SK-N-SH (cell line): ENCODE data around the gene SLC27A3. TPM values are rescaled to one million over a fixed set of nuclear protein-coding genes. Genes with fewer than 3 reads are reported as not detected.

Experiments
- CTCF ChIA-PET: fragments of 300-600, 350-600 bp; formaldehyde crosslinking; extraction: SDS; loops from one replicate; lab custom pipeline; 2021; lab: Yijun Ruan, JAX
- POLR2A ChIA-PET: fragments of 350-600 bp; sonication (Branson Sonifier 250); formaldehyde crosslinking; extraction: SDS; loops from one replicate; lab custom pipeline; 2020; ENCODE audit warnings: antibody characterized with exemption, inconsistent platforms; lab: Yijun Ruan, JAX
- DNase-seq: peaks from one replicate; pipeline ENCODE4 v3.0.0; 2012
- H2AFZ ChIP-seq: fragments of 200-600 bp; sonication (generic); 2 replicates; pipeline ENCODE4 v1.8.1; 2016; ENCODE audit warnings: antibody characterized with exemption, mild to moderate bottlenecking, low read depth
- H3F3A ChIP-seq: fragments of 200-600 bp; sonication (generic); replicated peaks from 2 replicates; pipeline ENCODE3; 2016; ENCODE audit warnings: antibody characterized with exemption, mild to moderate bottlenecking; ENCODE audit not compliant: insufficient read depth
- H3K27ac ChIP-seq, 2 experiments: fragments of 200-500 bp in 1 of 2; fragments of 200-600 bp in 1 of 2; sonication (Bioruptor generic) in 1 of 2; sonication (generic), shearing (Covaris generic) in 1 of 2; 2 replicates each; pipeline versions ENCODE4 v1.5.1 to v1.6.1; 2014 to 2016; ENCODE audit warnings: low read depth in 2 of 2, inconsistent platforms in 1 of 2, low read length in 1 of 2, mild to moderate bottlenecking in 1 of 2, mixed read lengths in 1 of 2
- H3K27me3 ChIP-seq: fragments of 200-600 bp; sonication (generic), shearing (Covaris generic); 2 replicates; pipeline ENCODE4 v1.6.1; 2016; ENCODE audit warnings: mixed run types; ENCODE audit not compliant: insufficient read depth
- H3K36me3 ChIP-seq, 2 experiments: fragments of 200-500 bp in 1 of 2; fragments of 200-600 bp in 1 of 2; sonication (Bioruptor generic) in 1 of 2; sonication (generic) in 1 of 2; replicated peaks in 1 of 2; 2 replicates each; pipeline versions ENCODE3 to v1.5.1; 2014 to 2016; ENCODE audit warnings: low read length in 1 of 2, mild to moderate bottlenecking in 1 of 2; ENCODE audit not compliant: insufficient read depth in 2 of 2, control insufficient read depth in 1 of 2
- H3K4me1 ChIP-seq, 2 experiments: fragments of 200-500 bp in 1 of 2; fragments of 200-600 bp in 1 of 2; sonication (Bioruptor generic) in 1 of 2; sonication (generic), shearing (Covaris generic) in 1 of 2; 2 replicates each; pipeline versions ENCODE4 v1.5.1 to v1.6.1; 2014 to 2016; ENCODE audit warnings: low read depth in 1 of 2, low read length in 1 of 2, mixed run types in 1 of 2; ENCODE audit not compliant: insufficient read depth in 2 of 2, control insufficient read depth in 1 of 2
- H3K4me2 ChIP-seq: fragments of 200-600 bp; sonication (generic), shearing (Covaris generic); 2 replicates; pipeline ENCODE4 v1.6.1; 2017; ENCODE audit warnings: mixed run types
- H3K4me3 ChIP-seq, 2 experiments: fragments of 200-500 bp in 1 of 2; fragments of 200-600 bp in 1 of 2; sonication (Bioruptor generic) in 1 of 2; sonication (generic), shearing (Covaris generic) in 1 of 2; 2 replicates each; pipeline versions ENCODE4 v1.5.1 to v1.8.1; 2014 to 2016; ENCODE audit warnings: low read depth in 2 of 2, inconsistent platforms in 1 of 2, low read length in 1 of 2, mild to moderate bottlenecking in 1 of 2, mixed read lengths in 1 of 2, moderate library complexity in 1 of 2
- H3K79me2 ChIP-seq: fragments of 200-600 bp; sonication (generic); 2 replicates; pipeline ENCODE4 v1.8.1; 2017; ENCODE audit warnings: mild to moderate bottlenecking; ENCODE audit not compliant: insufficient read depth
- H3K9ac ChIP-seq: fragments of 200-600 bp; sonication (generic); 2 replicates; pipeline ENCODE4 v1.6.1; 2017; ENCODE audit warnings: mixed run types
- H3K9me2 ChIP-seq: fragments of 200-600 bp; sonication (generic); 2 replicates; pipeline ENCODE4 v1.6.1; 2017; ENCODE audit warnings: mixed run types
- H3K9me3 ChIP-seq: fragments of 200-600 bp; sonication (generic); 2 replicates; pipeline ENCODE4 v1.6.1; 2017; ENCODE audit warnings: mixed run types, mild to moderate bottlenecking, moderate library complexity
- H4K20me1 ChIP-seq: fragments of 200-600 bp; sonication (generic); 2 replicates; pipeline ENCODE4 v1.6.1; 2017; ENCODE audit warnings: mild to moderate bottlenecking, mixed run types; ENCODE audit not compliant: insufficient read depth
- CHD2 ChIP-seq: fragments of 150-350 bp; IDR thresholded peaks from 2 replicates; pipeline ENCODE4 v1.6.1; 2018; ENCODE audit warnings: low read length; ENCODE audit not compliant: partially characterized antibody
- ELF1 ChIP-seq: IDR thresholded peaks from 2 replicates; pipeline ENCODE4 v1.4.0; 2012
- EP300 ChIP-seq, 2 experiments: IDR thresholded peaks; 2 replicates each; pipeline versions ENCODE4 v1.4.0 to v1.6.1; 2012; ENCODE audit warnings: borderline replicate concordance in 1 of 2, low read depth in 1 of 2, low read length in 1 of 2
- FOXM1 ChIP-seq: IDR thresholded peaks from 2 replicates; pipeline ENCODE4 v1.4.0; 2012; ENCODE audit warnings: low read depth, mild to moderate bottlenecking
- GABPA ChIP-seq: IDR thresholded peaks from 2 replicates; pipeline ENCODE4 v1.4.0; 2012; ENCODE audit warnings: low read depth, mild to moderate bottlenecking
- JUND ChIP-seq: IDR thresholded peaks from 2 replicates; pipeline ENCODE4 v1.4.0; 2012
- MXI1 ChIP-seq: IDR thresholded peaks from 2 replicates; pipeline ENCODE4 v1.6.1; 2012; ENCODE audit warnings: mild to moderate bottlenecking, low read depth, low read length, improper control_type of control experiment
- POLR2AphosphoS5 ChIP-seq: IDR thresholded peaks from 2 replicates; pipeline ENCODE4 v1.6.1; 2012; ENCODE audit warnings: low read depth, low read length
- RAD21 ChIP-seq: IDR thresholded peaks from 2 replicates; pipeline ENCODE4 v1.6.1; 2012; ENCODE audit warnings: mild to moderate bottlenecking, low read length
- RFX5 ChIP-seq: IDR thresholded peaks from 2 replicates; pipeline ENCODE4 v1.6.1; 2012; ENCODE audit warnings: mild to moderate bottlenecking, improper control_type of control experiment, low read length
- RXRA ChIP-seq: IDR thresholded peaks from 2 replicates; pipeline ENCODE4 v1.4.0; 2012; ENCODE audit warnings: low read depth, mild to moderate bottlenecking, borderline replicate concordance
- SIN3A ChIP-seq: IDR thresholded peaks from 2 replicates; pipeline ENCODE4 v1.6.1; 2012; ENCODE audit warnings: low read depth, mild to moderate bottlenecking, low read length, moderate library complexity, borderline replicate concordance
- SMC3 ChIP-seq: IDR thresholded peaks from 2 replicates; pipeline ENCODE4 v1.6.1; 2012; ENCODE audit warnings: low read depth, low read length, improper control_type of control experiment
- TEAD4 ChIP-seq: IDR thresholded peaks from 2 replicates; pipeline ENCODE4 v1.4.0; 2012; ENCODE audit warnings: mild to moderate bottlenecking, borderline replicate concordance; ENCODE audit not compliant: insufficient read depth
- YY1 ChIP-seq: IDR thresholded peaks from 2 replicates; pipeline ENCODE4 v1.4.0; 2012; ENCODE audit warnings: low read depth, mild to moderate bottlenecking
- WGBS: methylation state at CpG from one replicate; pipeline ENCODE4 v1.1.6; 2017; ENCODE audit warnings: low lambda C conversion rate; 5-methylcytosine and 5-hydroxymethylcytosine counted together
- polyA plus RNA-seq, 3 experiments: library from polyadenylated mRNA; depleted of rRNA; stranded (reverse); fragments of >200 nt; gene quantifications; 2 replicates each; pipeline ENCODE4 v1.2.3, GENCODE V29; 2012
- TF ChIP-seq, protein P1 (sequence below): fragments of 150-350 bp; IDR thresholded peaks from 2 replicates; pipeline ENCODE4 v1.6.1; 2017; ENCODE audit warnings: antibody characterized with exemption, low read length, low read depth, borderline replicate concordance
- TF ChIP-seq, protein P2 (sequence below): fragments of 200-600 bp; sonication (generic); IDR thresholded peaks from 2 replicates; pipeline ENCODE4 v1.6.1; 2017; ENCODE audit warnings: antibody characterized with exemption, mild to moderate bottlenecking, moderate library complexity
- TF ChIP-seq, protein P3 (sequence below): IDR thresholded peaks from 2 replicates; pipeline ENCODE4 v1.6.1; 2012; ENCODE audit warnings: mild to moderate bottlenecking, low read depth, low read length, moderate library complexity
- TF ChIP-seq, protein P4 (sequence below): IDR thresholded peaks from 2 replicates; pipeline ENCODE4 v1.4.0; 2012; ENCODE audit warnings: low read depth, borderline replicate concordance

Gene SLC27A3
- polyA plus RNA-seq, 1 of the 3 experiments (the other 2 are of a cell fraction), result 9.0 TPM

DNA sequence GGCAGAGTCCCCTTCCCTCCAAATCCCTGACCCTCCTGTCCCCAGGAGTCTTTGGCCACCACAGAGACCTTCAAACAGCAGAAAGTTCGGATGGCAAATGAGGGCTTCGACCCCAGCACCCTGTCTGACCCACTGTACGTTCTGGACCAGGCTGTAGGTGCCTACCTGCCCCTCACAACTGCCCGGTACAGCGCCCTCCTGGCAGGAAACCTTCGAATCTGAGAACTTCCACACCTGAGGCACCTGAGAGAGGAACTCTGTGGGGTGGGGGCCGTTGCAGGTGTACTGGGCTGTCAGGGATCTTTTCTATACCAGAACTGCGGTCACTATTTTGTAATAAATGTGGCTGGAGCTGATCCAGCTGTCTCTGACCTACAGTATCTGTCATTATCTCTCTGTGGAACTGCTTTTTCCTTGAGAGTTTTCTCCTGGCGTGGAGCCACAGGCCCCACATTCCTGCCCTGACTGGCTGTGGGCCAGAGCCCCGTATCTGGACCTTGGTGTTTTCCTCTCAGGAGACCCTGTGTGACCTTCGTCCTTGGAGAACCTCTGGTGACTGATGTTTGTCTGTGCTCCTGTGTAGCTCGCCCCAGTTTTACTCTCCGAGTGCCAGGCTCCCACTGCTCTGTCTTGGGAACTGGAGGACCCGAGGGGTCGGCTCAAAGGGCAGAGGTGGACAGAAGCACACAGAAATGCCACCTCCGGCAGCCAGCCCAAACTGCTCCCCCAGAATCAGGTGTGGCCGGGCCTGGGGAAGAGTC, 4.8 kb downstream of the SLC27A3 start:
- H3K4me2 ChIP-seq, result no peak overlapping the region
- H3K4me3 ChIP-seq, result no peak overlapping the region
- ChIA-PET CTCF (interaction anchor here (1.0 to 1.9 kb wide), 3 partner anchors 18 to 207 kb away, joined by 3 to 8 read pairs (median 5); partner anchors contain the start of gene RAB13), POLR2A (no interaction called here)
- H3F3A ChIP-seq, result peaks cover under 1% of the 10 kb centered on the region
- H3K9me2 ChIP-seq, result no peaks in the 10 kb centered on the region
- no peak for DNase-seq
- H3K27ac ChIP-seq, result no peak overlapping the region
- no peak overlapping the region for H3K9ac ChIP-seq
- H3K27me3 ChIP-seq, result no peaks in the 10 kb centered on the region
- H3K9me3 ChIP-seq, result no peaks in the 10 kb centered on the region
- 71% methylated on average over 16 of the region's 17 CpGs for WGBS
- H4K20me1 ChIP-seq, result no peaks in the 10 kb centered on the region
- no peaks in the 10 kb centered on the region for H3K36me3 ChIP-seq
- no peaks in the 10 kb centered on the region for H3K79me2 ChIP-seq
- TF ChIP-seq MXI1 (no peak), SMC3 (no peak), ELF1 (no peak), YY1 (no peak), RFX5 (no peak), JUND (no peak), CHD2 (no peak), RAD21 (no peak)
- TF ChIP-seq, protein P1, sequence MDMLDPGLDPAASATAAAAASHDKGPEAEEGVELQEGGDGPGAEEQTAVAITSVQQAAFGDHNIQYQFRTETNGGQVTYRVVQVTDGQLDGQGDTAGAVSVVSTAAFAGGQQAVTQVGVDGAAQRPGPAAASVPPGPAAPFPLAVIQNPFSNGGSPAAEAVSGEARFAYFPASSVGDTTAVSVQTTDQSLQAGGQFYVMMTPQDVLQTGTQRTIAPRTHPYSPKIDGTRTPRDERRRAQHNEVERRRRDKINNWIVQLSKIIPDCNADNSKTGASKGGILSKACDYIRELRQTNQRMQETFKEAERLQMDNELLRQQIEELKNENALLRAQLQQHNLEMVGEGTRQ, result no peak
- TF ChIP-seq, all 33 proteins: peak for 0
- H3K4me1 ChIP-seq, result peaks cover 4 to 13% of the 10 kb centered on the region in 2 experiments; a peak in 2 of 4 replicates
- no peak overlapping the region for H2AFZ ChIP-seq

DNA sequence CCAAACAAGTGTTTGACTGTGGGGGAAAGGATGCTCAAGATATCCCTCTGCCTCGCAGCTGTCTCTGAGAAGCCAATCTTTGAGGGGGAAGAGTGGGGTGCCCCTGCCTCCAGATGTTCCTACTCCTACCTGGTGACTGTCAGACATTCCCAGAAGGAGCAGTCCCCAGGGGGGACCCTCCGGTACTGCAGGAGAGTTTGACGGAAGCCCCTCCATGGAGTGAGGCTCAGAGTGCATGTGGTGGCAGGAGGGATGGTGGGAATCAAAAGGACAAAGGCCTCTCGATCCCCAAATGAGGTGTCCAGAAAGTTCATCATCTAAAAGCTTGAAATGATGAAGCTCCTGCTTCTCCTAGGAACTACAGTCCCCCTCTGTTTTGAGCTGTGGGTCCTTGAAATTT, 5.3 kb downstream of the SLC27A3 start:
- no peak for DNase-seq
- Histone ChIP-seq H3F3A (peaks cover 4% of the 10 kb centered on the region), H4K20me1 (no peaks in the 10 kb centered on the region), H3K9me3 (no peaks in the 10 kb centered on the region), H3K4me1 (peaks cover 4 to 12% of the 10 kb centered on the region in 2 experiments; a peak in 2 of 4 replicates), H3K79me2 (no peaks in the 10 kb centered on the region), H3K4me3 (no peak overlapping the region), H2AFZ (no peak overlapping the region), H3K4me2 (no peak overlapping the region), H3K36me3 (no peaks in the 10 kb centered on the region), H3K9ac (no peak overlapping the region), H3K27me3 (no peaks in the 10 kb centered on the region), H3K9me2 (no peaks in the 10 kb centered on the region), H3K27ac (no peak overlapping the region)
- ChIA-PET CTCF (interaction anchor here (0.9 to 1.9 kb wide), 3 partner anchors 10 to 206 kb away, joined by 3 to 8 read pairs (median 5); partner anchors contain the start of gene RAB13), POLR2A (no interaction called here)
- WGBS, result 88% methylated on average over 4 of the region's 4 CpGs
- TF ChIP-seq GABPA (no peak), FOXM1 (no peak), EP300 (IDR thresholded peaks at IDR 0.05; ENCODE audit: borderline replicate concordance in 1 of 2, low read depth in 1 of 2, low read length in 1 of 2) (no peak), RFX5 (no peak), TEAD4 (no peak), ELF1 (no peak), JUND (no peak), RXRA (no peak), POLR2AphosphoS5 (no peak), SIN3A (no peak)
- TF ChIP-seq, protein P2, sequence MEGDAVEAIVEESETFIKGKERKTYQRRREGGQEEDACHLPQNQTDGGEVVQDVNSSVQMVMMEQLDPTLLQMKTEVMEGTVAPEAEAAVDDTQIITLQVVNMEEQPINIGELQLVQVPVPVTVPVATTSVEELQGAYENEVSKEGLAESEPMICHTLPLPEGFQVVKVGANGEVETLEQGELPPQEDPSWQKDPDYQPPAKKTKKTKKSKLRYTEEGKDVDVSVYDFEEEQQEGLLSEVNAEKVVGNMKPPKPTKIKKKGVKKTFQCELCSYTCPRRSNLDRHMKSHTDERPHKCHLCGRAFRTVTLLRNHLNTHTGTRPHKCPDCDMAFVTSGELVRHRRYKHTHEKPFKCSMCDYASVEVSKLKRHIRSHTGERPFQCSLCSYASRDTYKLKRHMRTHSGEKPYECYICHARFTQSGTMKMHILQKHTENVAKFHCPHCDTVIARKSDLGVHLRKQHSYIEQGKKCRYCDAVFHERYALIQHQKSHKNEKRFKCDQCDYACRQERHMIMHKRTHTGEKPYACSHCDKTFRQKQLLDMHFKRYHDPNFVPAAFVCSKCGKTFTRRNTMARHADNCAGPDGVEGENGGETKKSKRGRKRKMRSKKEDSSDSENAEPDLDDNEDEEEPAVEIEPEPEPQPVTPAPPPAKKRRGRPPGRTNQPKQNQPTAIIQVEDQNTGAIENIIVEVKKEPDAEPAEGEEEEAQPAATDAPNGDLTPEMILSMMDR, result no peak
- TF ChIP-seq, protein P3, sequence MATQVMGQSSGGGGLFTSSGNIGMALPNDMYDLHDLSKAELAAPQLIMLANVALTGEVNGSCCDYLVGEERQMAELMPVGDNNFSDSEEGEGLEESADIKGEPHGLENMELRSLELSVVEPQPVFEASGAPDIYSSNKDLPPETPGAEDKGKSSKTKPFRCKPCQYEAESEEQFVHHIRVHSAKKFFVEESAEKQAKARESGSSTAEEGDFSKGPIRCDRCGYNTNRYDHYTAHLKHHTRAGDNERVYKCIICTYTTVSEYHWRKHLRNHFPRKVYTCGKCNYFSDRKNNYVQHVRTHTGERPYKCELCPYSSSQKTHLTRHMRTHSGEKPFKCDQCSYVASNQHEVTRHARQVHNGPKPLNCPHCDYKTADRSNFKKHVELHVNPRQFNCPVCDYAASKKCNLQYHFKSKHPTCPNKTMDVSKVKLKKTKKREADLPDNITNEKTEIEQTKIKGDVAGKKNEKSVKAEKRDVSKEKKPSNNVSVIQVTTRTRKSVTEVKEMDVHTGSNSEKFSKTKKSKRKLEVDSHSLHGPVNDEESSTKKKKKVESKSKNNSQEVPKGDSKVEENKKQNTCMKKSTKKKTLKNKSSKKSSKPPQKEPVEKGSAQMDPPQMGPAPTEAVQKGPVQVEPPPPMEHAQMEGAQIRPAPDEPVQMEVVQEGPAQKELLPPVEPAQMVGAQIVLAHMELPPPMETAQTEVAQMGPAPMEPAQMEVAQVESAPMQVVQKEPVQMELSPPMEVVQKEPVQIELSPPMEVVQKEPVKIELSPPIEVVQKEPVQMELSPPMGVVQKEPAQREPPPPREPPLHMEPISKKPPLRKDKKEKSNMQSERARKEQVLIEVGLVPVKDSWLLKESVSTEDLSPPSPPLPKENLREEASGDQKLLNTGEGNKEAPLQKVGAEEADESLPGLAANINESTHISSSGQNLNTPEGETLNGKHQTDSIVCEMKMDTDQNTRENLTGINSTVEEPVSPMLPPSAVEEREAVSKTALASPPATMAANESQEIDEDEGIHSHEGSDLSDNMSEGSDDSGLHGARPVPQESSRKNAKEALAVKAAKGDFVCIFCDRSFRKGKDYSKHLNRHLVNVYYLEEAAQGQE, result no peak
- TF ChIP-seq, protein P4, sequence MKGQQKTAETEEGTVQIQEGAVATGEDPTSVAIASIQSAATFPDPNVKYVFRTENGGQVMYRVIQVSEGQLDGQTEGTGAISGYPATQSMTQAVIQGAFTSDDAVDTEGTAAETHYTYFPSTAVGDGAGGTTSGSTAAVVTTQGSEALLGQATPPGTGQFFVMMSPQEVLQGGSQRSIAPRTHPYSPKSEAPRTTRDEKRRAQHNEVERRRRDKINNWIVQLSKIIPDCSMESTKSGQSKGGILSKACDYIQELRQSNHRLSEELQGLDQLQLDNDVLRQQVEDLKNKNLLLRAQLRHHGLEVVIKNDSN, result no peak
